Renal pelvis (tissue), 12 donors: ENCODE results near the gene CACNA1G. TPM values are rescaled to one million over a fixed set of nuclear protein-coding genes. Genes with fewer than 3 reads are reported as not detected.

Experiments
- DNase-seq: peaks from one replicate; pipeline ENCODE4 v3.0.0-alpha.2; 2013
- long read RNA-seq, 16 experiments: transcript quantifications; one replicate each; lab custom pipeline, GENCODE V29; 2026
- polyA plus RNA-seq, 3 donors: library from polyadenylated mRNA; unstranded; fragments of 120-200 nt; gene quantifications; one replicate each; pipeline ENCODE4 v1.2.1, GENCODE V29; 2013; ENCODE audit not compliant: insufficient read length in 3 of 3

The CACNA1G gene
- polyA plus RNA-seq = 1 to 10 TPM; 6.3 to 8.1 (median 7.7) TPM
- long read RNA-seq, donor 1 = 0 reads
- long read RNA-seq, donor 2 = 0 reads
- long read RNA-seq, donor 3 = 0 reads
- long read RNA-seq, donor 4 = 0 reads
- long read RNA-seq, donor 5 = 0 reads
- long read RNA-seq, donor 6 = 0 reads
- long read RNA-seq, donor 7 = 0 reads
- long read RNA-seq, donor 8 = 0 reads
- long read RNA-seq, donor 9 = 0 reads
- long read RNA-seq, donor 10, partial matches to known transcripts = 5 of 5 reads
- long read RNA-seq, donor 10, other reads (novel, unspliced or antisense) = 0 of 5 reads
- long read RNA-seq, donor 11 = 0 reads
- long read RNA-seq, donor 12 = 0 reads
- long read RNA-seq, donor 13, partial matches to known transcripts = 5 of 5 reads
- long read RNA-seq, donor 13, other reads (novel, unspliced or antisense) = 0 of 5 reads
- long read RNA-seq, donor 14 = 0 reads
- long read RNA-seq, donor 15 = 0 reads
- long read RNA-seq, donor 16 = 0 reads

- DNase-seq = peak; percentile 92
These were observed at the start of gene CACNA1G for GRCh38 chr17:50560185-50560824. Gene CACNA1G (plus strand): TSS chr17:50560715. CDS start chr17:50561460, 745 bp downstream.

- no peak for DNase-seq
These were observed 49.5 kb upstream of the CACNA1G start for GRCh38 chr17:50511058-50511457.

- no peak for DNase-seq
These were observed 47.0 kb upstream of the CACNA1G start for GRCh38 chr17:50513495-50513894.

GRCh38 chr17:50514388-50514787 lies 46.1 kb upstream of the CACNA1G start:
- DNase-seq = no peak

- no peak for DNase-seq
These were observed 45.4 kb upstream of the CACNA1G start for GRCh38 chr17:50514936-50515702.

- no peak for DNase-seq
These were observed 43.5 kb upstream of the CACNA1G start for GRCh38 chr17:50517011-50517410.

GRCh38 chr17:50517504-50518383 lies 42.8 kb upstream of the CACNA1G start:
- no peak for DNase-seq

- no peak for DNase-seq
These were observed 42.0 kb upstream of the CACNA1G start for GRCh38 chr17:50518384-50519023.

GRCh38 chr17:50519141-50519834 lies 41.2 kb upstream of the CACNA1G start:
- DNase-seq = no peak

GRCh38 chr17:50520483-50520882 lies 40.0 kb upstream of the CACNA1G start:
- no peak for DNase-seq

GRCh38 chr17:50521514-50521913 lies 39.0 kb upstream of the CACNA1G start:
- DNase-seq = no peak

- DNase-seq = no peak
These were observed 37.7 kb upstream of the CACNA1G start for GRCh38 chr17:50522766-50523165.

GRCh38 chr17:50523208-50523607 lies 37.3 kb upstream of the CACNA1G start:
- no peak for DNase-seq

GRCh38 chr17:50524838-50525237 lies 35.7 kb upstream of the CACNA1G start:
- DNase-seq = no peak

GRCh38 chr17:50527155-50527762 lies 33.3 kb upstream of the CACNA1G start:
- DNase-seq = no peak

- no peak for DNase-seq
These were observed 32.5 kb upstream of the CACNA1G start for GRCh38 chr17:50527949-50528474.

- no peak for DNase-seq
These were observed 30.7 kb upstream of the CACNA1G start for GRCh38 chr17:50529849-50530248.

- no peak for DNase-seq
These were observed 29.0 kb upstream of the CACNA1G start for GRCh38 chr17:50531428-50532025.

- DNase-seq = no peak
These were observed 28.0 kb upstream of the CACNA1G start, which contains the start of gene EPN3 for GRCh38 chr17:50532452-50533024. Gene EPN3 (plus strand): TSS chr17:50532735. CDS start chr17:50536557, 3,822 bp downstream.
